Neural progenitor cell (in vitro differentiated cells): ENCODE measurements around the gene UGT1A7. TPM values are rescaled to one million over a fixed set of nuclear protein-coding genes. Genes with fewer than 3 reads are reported as not detected.
"Not testable (repeated sequence)": the region's sequence is repeated elsewhere in the genome, so short reads cannot be mapped to it uniquely, and the experiment has no call there.

Experiments
- DNase-seq: peaks from one replicate; pipeline ENCODE4 v3.0.0-alpha.2; 2016; ENCODE audit warnings: low spot score
- H2AFZ ChIP-seq: fragments of 200-600 bp; sonication (generic); replicated peaks from 2 replicates; pipeline ENCODE4 v1.6.1; 2016; ENCODE audit warnings: antibody characterized with exemption
- H3F3A ChIP-seq: fragments of 200-600 bp; sonication (generic); 2 replicates; pipeline ENCODE4 v1.6.1; 2016; ENCODE audit warnings: antibody characterized with exemption, low read depth
- H3K27ac ChIP-seq: fragments of 200-600 bp; sonication (generic); 2 replicates; pipeline ENCODE4 v1.5.1; 2016; ENCODE audit warnings: mild to moderate bottlenecking
- H3K27me3 ChIP-seq: fragments of 200-600 bp; sonication (generic); 2 replicates; pipeline ENCODE4 v1.6.1; 2016; ENCODE audit warnings: mild to moderate bottlenecking, moderate library complexity
- H3K36me3 ChIP-seq: fragments of 200-600 bp; sonication (generic); 2 replicates; pipeline ENCODE4 v1.5.1; 2016
- H3K4me1 ChIP-seq: fragments of 200-600 bp; sonication (generic); 2 replicates; pipeline ENCODE4 v1.6.1; 2016; ENCODE audit warnings: mixed run types
- H3K4me2 ChIP-seq: fragments of 200-600 bp; sonication (generic); 2 replicates; pipeline ENCODE4 v1.6.1; 2016
- H3K4me3 ChIP-seq: fragments of 200-600 bp; sonication (generic); 2 replicates; pipeline ENCODE4 v1.5.1; 2016
- H3K79me2 ChIP-seq: fragments of 200-600 bp; sonication (generic); 2 replicates; pipeline ENCODE4 v1.6.1; 2016; ENCODE audit warnings: low read depth
- H3K9ac ChIP-seq: fragments of 200-600 bp; sonication (generic); 2 replicates; pipeline ENCODE4 v1.6.1; 2016
- H3K9me3 ChIP-seq: fragments of 200-600 bp; sonication (generic); 2 replicates; pipeline ENCODE4 v1.5.1; 2016; ENCODE audit warnings: low read depth
- H4K20me1 ChIP-seq: fragments of 200-600 bp; sonication (generic); 2 replicates; pipeline ENCODE4 v1.6.1; 2016; ENCODE audit warnings: low read depth
- H3K27ac Mint-ChIP-seq: 3 replicates; pipeline ENCODE4 v1.8.0; 2021; ENCODE audit warnings: mixed read lengths
- H3K27me3 Mint-ChIP-seq: 2 replicates; pipeline ENCODE4 v1.8.0; 2022; ENCODE audit warnings: low read depth, mild to moderate bottlenecking, inconsistent platforms, moderate library complexity, mixed read lengths; ENCODE audit not compliant: insufficient read depth
- H3K36me3 Mint-ChIP-seq: 3 replicates; pipeline ENCODE4 v1.8.0; 2021; ENCODE audit warnings: mixed read lengths
- H3K4me1 Mint-ChIP-seq: 3 replicates; pipeline ENCODE4 v1.8.0; 2021; ENCODE audit warnings: mixed read lengths
- H3K4me3 Mint-ChIP-seq: 3 replicates; pipeline ENCODE4 v1.8.0; 2021; ENCODE audit warnings: mild to moderate bottlenecking, moderate library complexity, mixed read lengths
- H3K9me3 Mint-ChIP-seq: 3 replicates; pipeline ENCODE4 v1.8.0; 2020; ENCODE audit warnings: mixed read lengths
- EZH2 ChIP-seq: fragments of 200-600 bp; sonication (generic); IDR thresholded peaks from 2 replicates; pipeline ENCODE4 v1.6.1; 2017; ENCODE audit warnings: antibody characterized with exemption, mild to moderate bottlenecking, moderate library complexity
- EZH2phosphoT487 ChIP-seq: fragments of 200-600 bp; sonication (generic); IDR thresholded peaks from 2 replicates; pipeline ENCODE4 v1.6.1; 2017; ENCODE audit warnings: antibody characterized with exemption
- total RNA-seq: library from RNA; depleted of rRNA; stranded (reverse); fragments of >200 nt; gene quantifications from 2 replicates; pipeline ENCODE4 v1.2.3, GENCODE V29; 2015; ENCODE audit warnings: low replicate concordance
- TF ChIP-seq, protein P1 (sequence below): fragments of 200-600 bp; sonication (generic); IDR thresholded peaks from 2 replicates; pipeline ENCODE4 v1.5.1; 2017; ENCODE audit warnings: antibody characterized with exemption, mild to moderate bottlenecking

The UGT1A7 gene
- total RNA-seq, 1 donor from 2014 or later, result not detected

- no peak overlapping the region for H3K9ac ChIP-seq
- H3K4me1 Mint-ChIP-seq, result peaks cover 5% of the 10 kb centered on the region
- H3K36me3 ChIP-seq, result no peaks in the 10 kb centered on the region
- no peak overlapping the region for H3K4me3 Mint-ChIP-seq
- H3K27ac ChIP-seq, result no peak overlapping the region
- no peak overlapping the region for H3K4me3 ChIP-seq
- no peaks in the 10 kb centered on the region for H3K9me3 ChIP-seq
- H3F3A ChIP-seq, result no peaks in the 10 kb centered on the region
- H3K27me3 ChIP-seq, result no peaks in the 10 kb centered on the region
- no peak for DNase-seq
- peak overlapping the region; percentile 94 for H3K27ac Mint-ChIP-seq
- H3K79me2 ChIP-seq, result no peaks in the 10 kb centered on the region
- peaks cover 4% of the 10 kb centered on the region for H3K27me3 Mint-ChIP-seq
- peaks cover 25% of the 10 kb centered on the region for H3K9me3 Mint-ChIP-seq
- H3K4me2 ChIP-seq, result no peak overlapping the region
- TF ChIP-seq, protein P1, sequence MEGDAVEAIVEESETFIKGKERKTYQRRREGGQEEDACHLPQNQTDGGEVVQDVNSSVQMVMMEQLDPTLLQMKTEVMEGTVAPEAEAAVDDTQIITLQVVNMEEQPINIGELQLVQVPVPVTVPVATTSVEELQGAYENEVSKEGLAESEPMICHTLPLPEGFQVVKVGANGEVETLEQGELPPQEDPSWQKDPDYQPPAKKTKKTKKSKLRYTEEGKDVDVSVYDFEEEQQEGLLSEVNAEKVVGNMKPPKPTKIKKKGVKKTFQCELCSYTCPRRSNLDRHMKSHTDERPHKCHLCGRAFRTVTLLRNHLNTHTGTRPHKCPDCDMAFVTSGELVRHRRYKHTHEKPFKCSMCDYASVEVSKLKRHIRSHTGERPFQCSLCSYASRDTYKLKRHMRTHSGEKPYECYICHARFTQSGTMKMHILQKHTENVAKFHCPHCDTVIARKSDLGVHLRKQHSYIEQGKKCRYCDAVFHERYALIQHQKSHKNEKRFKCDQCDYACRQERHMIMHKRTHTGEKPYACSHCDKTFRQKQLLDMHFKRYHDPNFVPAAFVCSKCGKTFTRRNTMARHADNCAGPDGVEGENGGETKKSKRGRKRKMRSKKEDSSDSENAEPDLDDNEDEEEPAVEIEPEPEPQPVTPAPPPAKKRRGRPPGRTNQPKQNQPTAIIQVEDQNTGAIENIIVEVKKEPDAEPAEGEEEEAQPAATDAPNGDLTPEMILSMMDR, result no peak
- no peak for TF ChIP-seq EZH2phosphoT487
- no peak for TF ChIP-seq EZH2
- peaks cover 1% of the 10 kb centered on the region for H3K36me3 Mint-ChIP-seq
- no peaks in the 10 kb centered on the region for H3K4me1 ChIP-seq
- H4K20me1 ChIP-seq, result no peaks in the 10 kb centered on the region
- H2AFZ ChIP-seq, result no peak overlapping the region
Measured at GRCh38 chr2:233746475-233747282, 65.0 kb downstream of the UGT1A7 start.

DNA sequence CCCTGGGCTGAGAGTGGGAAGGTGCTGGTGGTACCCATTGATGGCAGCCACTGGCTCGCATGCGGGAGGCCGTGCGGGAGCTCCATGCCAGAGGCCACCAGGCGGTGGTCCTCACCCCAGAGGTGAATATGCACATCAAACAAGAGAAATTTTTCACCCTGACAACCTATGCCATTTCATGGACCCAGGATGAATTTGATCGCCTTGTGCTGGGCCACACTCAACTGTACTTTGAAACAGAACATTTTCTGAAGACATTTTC, 65.5 kb downstream of the UGT1A7 start:
- peaks cover 5% of the 10 kb centered on the region for H3K4me1 Mint-ChIP-seq

DNA sequence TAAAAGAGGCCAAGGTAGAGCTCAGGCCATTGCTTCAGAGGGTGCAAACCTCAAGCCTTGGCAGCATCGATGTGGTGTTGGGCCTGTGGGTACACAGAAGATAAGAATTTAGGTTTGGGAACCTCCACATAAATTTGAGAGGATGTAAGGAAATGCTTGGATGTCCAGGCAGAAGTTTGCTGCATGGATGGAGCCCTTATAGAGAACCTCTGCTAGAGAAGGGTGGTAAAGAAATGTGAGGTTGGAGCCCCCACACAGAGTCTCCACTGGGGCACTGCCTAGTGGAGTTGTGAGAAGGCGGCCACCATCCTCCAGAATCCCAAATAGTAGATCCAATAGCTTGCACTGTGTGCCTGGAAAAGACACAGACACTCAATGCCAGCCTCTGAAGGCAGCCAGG, 69.0 kb downstream of the UGT1A7 start:
- H3K4me3 Mint-ChIP-seq, H3K4me1 Mint-ChIP-seq, H2AFZ ChIP-seq, H3F3A ChIP-seq, H3K4me3 ChIP-seq, H4K20me1 ChIP-seq, H3K36me3 ChIP-seq, H3K27me3 ChIP-seq, DNase-seq, H3K27me3 Mint-ChIP-seq, H3K79me2 ChIP-seq, H3K27ac ChIP-seq, H3K9ac ChIP-seq, H3K9me3 ChIP-seq, H3K36me3 Mint-ChIP-seq, H3K27ac Mint-ChIP-seq, H3K4me2 ChIP-seq, H3K4me1 ChIP-seq: not testable (repeated sequence)
- H3K9me3 Mint-ChIP-seq, result peaks cover 36% of the 10 kb centered on the region

More for the DNA sequence above, 65.5 kb downstream of the UGT1A7 start:
- Mint-ChIP-seq H3K9me3 (peaks cover 28% of the 10 kb centered on the region), H3K36me3 (peaks cover 1% of the 10 kb centered on the region), H3K4me3 (no peak overlapping the region), H3K27me3 (peaks cover 4% of the 10 kb centered on the region), H3K27ac (no peak overlapping the region)
- Histone ChIP-seq H3K79me2 (no peaks in the 10 kb centered on the region), H2AFZ (no peak overlapping the region), H3K27me3 (no peaks in the 10 kb centered on the region), H3K27ac (no peak overlapping the region), H3K4me1 (no peaks in the 10 kb centered on the region), H3K36me3 (no peaks in the 10 kb centered on the region), H3K4me3 (no peak overlapping the region), H3K4me2 (no peak overlapping the region), H4K20me1 (no peaks in the 10 kb centered on the region), H3K9ac (no peak overlapping the region), H3K9me3 (no peaks in the 10 kb centered on the region), H3F3A (no peaks in the 10 kb centered on the region)
- TF ChIP-seq EZH2phosphoT487 (no peak), EZH2 (no peak)
- TF ChIP-seq, protein P1, result no peak
- no peak for DNase-seq

- not testable (repeated sequence) for H2AFZ ChIP-seq, H3K4me3 ChIP-seq, H3K4me1 Mint-ChIP-seq, H3K79me2 ChIP-seq, H3K4me2 ChIP-seq, H4K20me1 ChIP-seq, H3F3A ChIP-seq, H3K4me3 Mint-ChIP-seq, H3K9ac ChIP-seq, H3K36me3 Mint-ChIP-seq, H3K4me1 ChIP-seq, H3K27me3 Mint-ChIP-seq, H3K27ac ChIP-seq, H3K36me3 ChIP-seq, H3K27me3 ChIP-seq, H3K9me3 ChIP-seq, DNase-seq, H3K27ac Mint-ChIP-seq
- peaks cover 36% of the 10 kb centered on the region for H3K9me3 Mint-ChIP-seq
Measured at GRCh38 chr2:233751212-233752009, 69.7 kb downstream of the UGT1A7 start.
